ENCODE measurements around the gene RABGAP1L.

The RABGAP1L gene

DNA sequence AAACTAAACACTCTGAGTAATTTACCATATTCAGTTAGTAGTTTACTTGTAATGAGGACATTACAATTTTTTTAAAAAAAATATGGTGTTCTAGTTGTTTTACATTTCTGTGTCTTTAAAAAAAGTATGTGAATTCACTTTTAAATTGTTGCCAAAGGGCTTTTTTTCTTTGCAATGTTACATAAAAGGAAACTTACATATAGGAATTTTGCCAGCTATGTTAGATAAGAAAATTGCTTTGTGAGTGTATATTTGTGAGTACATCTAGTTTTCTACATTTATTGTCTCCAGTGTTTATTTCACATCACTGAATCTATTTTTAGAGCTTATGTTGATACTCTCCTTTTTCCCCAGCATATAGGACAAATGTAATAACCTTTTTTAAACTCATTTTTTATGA, 495.2 kb downstream of the RABGAP1L start:
- Histone ChIP-seq H4K20me1 (ENCODE audit: insufficient read depth) (no peaks in the 10 kb centered on the region), H3K4me2 (no peak overlapping the region), H3K27ac (no peak overlapping the region), H3K4me1 (ENCODE audit: low read depth, poor library complexity, severe bottlenecking) (peaks cover 13% of the 10 kb centered on the region), H3K36me3 (ENCODE audit: insufficient read depth) (no peaks in the 10 kb centered on the region), H3K4me3 (IDR thresholded peaks at IDR 0.05; ENCODE audit: insufficient read depth, low read depth, low read length) (no peak overlapping the region), H3K79me2 (ENCODE audit: insufficient read depth, low read depth) (no peaks in the 10 kb centered on the region), H2AFZ (ENCODE audit: low read depth) (no peak overlapping the region), H3K9ac (no peak overlapping the region), H3K27me3 (ENCODE audit: insufficient read depth, low read depth) (no peaks in the 10 kb centered on the region)
- TF ChIP-seq, protein P1, sequence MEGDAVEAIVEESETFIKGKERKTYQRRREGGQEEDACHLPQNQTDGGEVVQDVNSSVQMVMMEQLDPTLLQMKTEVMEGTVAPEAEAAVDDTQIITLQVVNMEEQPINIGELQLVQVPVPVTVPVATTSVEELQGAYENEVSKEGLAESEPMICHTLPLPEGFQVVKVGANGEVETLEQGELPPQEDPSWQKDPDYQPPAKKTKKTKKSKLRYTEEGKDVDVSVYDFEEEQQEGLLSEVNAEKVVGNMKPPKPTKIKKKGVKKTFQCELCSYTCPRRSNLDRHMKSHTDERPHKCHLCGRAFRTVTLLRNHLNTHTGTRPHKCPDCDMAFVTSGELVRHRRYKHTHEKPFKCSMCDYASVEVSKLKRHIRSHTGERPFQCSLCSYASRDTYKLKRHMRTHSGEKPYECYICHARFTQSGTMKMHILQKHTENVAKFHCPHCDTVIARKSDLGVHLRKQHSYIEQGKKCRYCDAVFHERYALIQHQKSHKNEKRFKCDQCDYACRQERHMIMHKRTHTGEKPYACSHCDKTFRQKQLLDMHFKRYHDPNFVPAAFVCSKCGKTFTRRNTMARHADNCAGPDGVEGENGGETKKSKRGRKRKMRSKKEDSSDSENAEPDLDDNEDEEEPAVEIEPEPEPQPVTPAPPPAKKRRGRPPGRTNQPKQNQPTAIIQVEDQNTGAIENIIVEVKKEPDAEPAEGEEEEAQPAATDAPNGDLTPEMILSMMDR (conservative IDR thresholded peaks at IDR 0.05; ENCODE audit: low read depth, low read length), result no peak

DNA sequence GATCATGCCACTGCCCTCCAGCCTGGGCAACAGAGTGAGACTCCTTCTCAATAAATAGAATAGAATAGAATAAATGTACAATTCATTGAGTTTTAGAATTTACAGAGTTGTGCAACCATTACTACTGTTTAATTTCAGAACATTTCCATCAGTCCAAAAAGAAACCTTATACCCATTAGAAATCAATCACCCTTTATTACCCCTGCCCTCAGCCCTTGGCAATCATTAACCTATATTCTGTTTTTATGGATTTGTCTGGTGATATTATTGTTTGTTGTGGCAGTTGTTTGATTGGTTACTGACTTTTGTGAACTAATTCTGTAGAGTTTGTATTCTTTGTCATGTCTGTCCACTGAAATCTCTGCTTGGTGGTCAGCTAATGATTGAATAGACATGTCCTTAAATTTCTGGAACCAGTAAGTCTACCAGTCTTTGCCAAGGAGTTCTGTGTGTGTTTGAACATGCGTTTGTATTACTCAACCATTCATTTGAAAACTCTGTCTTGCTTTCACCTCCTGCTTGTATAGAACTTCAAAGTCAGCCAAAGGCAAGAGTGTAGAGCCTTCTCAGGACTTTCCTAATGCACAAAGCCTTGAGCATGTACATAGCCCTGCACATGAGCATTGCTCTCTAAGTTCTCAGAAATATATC, 497.2 kb downstream of the RABGAP1L start:
- peaks cover 13% of the 10 kb centered on the region for H3K4me1 ChIP-seq (ENCODE audit: low read depth, poor library complexity, severe bottlenecking)
- no peak overlapping the region for H3K4me3 ChIP-seq (IDR thresholded peaks at IDR 0.05; ENCODE audit: insufficient read depth, low read depth, low read length)
- H3K79me2 ChIP-seq (ENCODE audit: insufficient read depth, low read depth), result no peaks in the 10 kb centered on the region
- no peak overlapping the region for H2AFZ ChIP-seq (ENCODE audit: low read depth)
- TF ChIP-seq, protein P1 (conservative IDR thresholded peaks at IDR 0.05; ENCODE audit: low read depth, low read length), result no peak
- H3K27me3 ChIP-seq (ENCODE audit: insufficient read depth, low read depth), result no peaks in the 10 kb centered on the region
- no peak overlapping the region for H3K9ac ChIP-seq
- H3K36me3 ChIP-seq (ENCODE audit: insufficient read depth), result no peaks in the 10 kb centered on the region
- H3K4me2 ChIP-seq, result no peak overlapping the region
- H4K20me1 ChIP-seq (ENCODE audit: insufficient read depth), result no peaks in the 10 kb centered on the region
- no peak overlapping the region for H3K27ac ChIP-seq

DNA sequence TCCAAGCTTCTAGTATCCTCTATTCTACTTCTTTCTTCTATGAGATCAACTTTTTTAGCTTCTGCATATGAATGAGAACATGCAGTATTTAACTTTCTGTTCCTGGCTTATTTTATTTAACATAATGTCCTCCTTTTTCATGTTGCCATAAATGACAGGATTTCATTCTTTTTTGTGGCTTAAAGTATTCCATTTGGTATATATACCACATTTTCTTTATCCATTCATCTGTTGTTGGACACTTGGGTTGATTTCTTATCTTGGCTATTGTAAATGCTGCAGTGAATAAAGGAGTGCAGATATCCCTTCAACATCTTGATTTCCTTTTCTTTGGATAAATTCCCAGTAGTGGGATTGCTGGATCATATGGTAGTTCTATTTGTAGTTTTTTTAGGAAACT, 498.1 kb downstream of the RABGAP1L start:
- Histone ChIP-seq H3K27me3 (ENCODE audit: insufficient read depth, low read depth) (no peaks in the 10 kb centered on the region), H4K20me1 (ENCODE audit: insufficient read depth) (no peaks in the 10 kb centered on the region), H2AFZ (ENCODE audit: low read depth) (no peak overlapping the region), H3K4me1 (ENCODE audit: low read depth, poor library complexity, severe bottlenecking) (peaks cover 12% of the 10 kb centered on the region), H3K27ac (no peak overlapping the region), H3K4me3 (IDR thresholded peaks at IDR 0.05; ENCODE audit: insufficient read depth, low read depth, low read length) (no peak overlapping the region), H3K79me2 (ENCODE audit: insufficient read depth, low read depth) (no peaks in the 10 kb centered on the region), H3K36me3 (ENCODE audit: insufficient read depth) (no peaks in the 10 kb centered on the region), H3K4me2 (no peak overlapping the region), H3K9ac (no peak overlapping the region)
- TF ChIP-seq, protein P1 (conservative IDR thresholded peaks at IDR 0.05; ENCODE audit: low read depth, low read length), result no peak

DNA sequence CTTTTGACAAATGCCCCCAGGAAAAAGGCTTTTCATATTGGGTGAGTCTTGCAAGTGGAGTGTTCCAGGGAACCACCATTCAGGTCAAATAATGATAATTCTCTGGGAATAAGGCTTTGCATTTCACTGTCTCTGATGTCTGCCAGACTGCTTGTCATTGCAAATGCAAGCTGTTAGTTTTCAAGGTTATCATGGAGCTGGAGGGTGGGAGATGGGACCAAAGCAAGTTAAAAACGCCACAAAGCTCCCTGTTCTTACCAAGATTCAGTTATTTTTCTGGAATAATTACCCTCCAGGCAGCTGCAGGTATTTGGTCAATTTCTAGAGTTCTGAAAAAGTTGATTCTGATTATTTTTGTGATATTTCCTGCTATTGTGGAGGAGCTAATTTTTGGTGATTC, 498.6 kb downstream of the RABGAP1L start:
- no peak overlapping the region for H3K4me2 ChIP-seq
- H4K20me1 ChIP-seq (ENCODE audit: insufficient read depth), result no peaks in the 10 kb centered on the region
- no peaks in the 10 kb centered on the region for H3K79me2 ChIP-seq (ENCODE audit: insufficient read depth, low read depth)
- no peaks in the 10 kb centered on the region for H3K36me3 ChIP-seq (ENCODE audit: insufficient read depth)
- H3K4me3 ChIP-seq (IDR thresholded peaks at IDR 0.05; ENCODE audit: insufficient read depth, low read depth, low read length), result no peak overlapping the region
- peaks cover 8% of the 10 kb centered on the region for H3K4me1 ChIP-seq (ENCODE audit: low read depth, poor library complexity, severe bottlenecking)
- TF ChIP-seq, protein P1 (conservative IDR thresholded peaks at IDR 0.05; ENCODE audit: low read depth, low read length), result no peak
- no peak overlapping the region for H3K9ac ChIP-seq
- no peak overlapping the region for H2AFZ ChIP-seq (ENCODE audit: low read depth)
- no peak overlapping the region for H3K27ac ChIP-seq
- no peaks in the 10 kb centered on the region for H3K27me3 ChIP-seq (ENCODE audit: insufficient read depth, low read depth)
